Endothelial cell of umbilical vein (primary cell): ENCODE data around the gene CBFA2T3. TPM values are rescaled to one million over a fixed set of nuclear protein-coding genes. Genes with fewer than 3 reads are reported as not detected.

Experiments used
- BruUV-seq: library from RNA; stranded (reverse); fragments of 400-500 nt; replicated peaks from 2 replicates; lab custom pipeline; 2021; lab: Mats Ljungman, UMichigan
- CTCF ChIA-PET: fragments of 300-600, 350-600 bp; sonication (Branson Sonifier 250); formaldehyde crosslinking; loops from one replicate; lab custom pipeline; 2021; ENCODE audit warnings: antibody characterized with exemption, inconsistent platforms; lab: Charles Lee
- POLR2A ChIA-PET: fragments of 300-600, 350-600 bp; sonication (Branson Sonifier 250); formaldehyde crosslinking; loops from one replicate; lab custom pipeline; 2021; ENCODE audit warnings: antibody characterized with exemption, inconsistent platforms; lab: Charles Lee
- DNase-seq: peaks from one replicate; pipeline ENCODE4 v3.0.0-alpha.2; 2011; ENCODE audit warnings: low read depth, low spot score
- FAIRE-seq: peaks from 2 replicates; lab custom pipeline; 2011; peaks lifted over from hg19 to GRCh38; lab: Jason Lieb, UNC
- H2AFZ ChIP-seq: 2 replicates; pipeline ENCODE4 v1.6.0; 2012; ENCODE audit warnings: low read depth, low read length, control low read depth, inconsistent platforms
- H3K27ac ChIP-seq: 2 replicates; pipeline ENCODE4 v1.5.1; 2011; ENCODE audit warnings: low read depth, mild to moderate bottlenecking, control low read depth, low read length, moderate library complexity; ENCODE audit not compliant: insufficient read depth
- H3K27me3 ChIP-seq, 2 experiments: 2 replicates each; pipeline versions ENCODE4 v1.6.0 to v1.6.1; 2011; ENCODE audit warnings: low read length in 2 of 2, mixed read lengths in 1 of 2; ENCODE audit not compliant: control insufficient read depth in 2 of 2, insufficient read depth in 2 of 2
- H3K36me3 ChIP-seq, 2 experiments: 2 replicates in 1 of 2; 3 replicates in 1 of 2; pipeline ENCODE4 v1.5.1; 2011; ENCODE audit warnings: low read length in 2 of 2, mild to moderate bottlenecking in 1 of 2, moderate library complexity in 1 of 2; ENCODE audit not compliant: control insufficient read depth in 2 of 2, insufficient read depth in 2 of 2; ENCODE audit errors: extremely low read depth in 1 of 2
- H3K4me1 ChIP-seq: 3 replicates; pipeline ENCODE4 v1.5.1; 2011; ENCODE audit warnings: mild to moderate bottlenecking, low read length; ENCODE audit not compliant: control insufficient read depth, insufficient read depth; ENCODE audit errors: extremely low read depth
- H3K4me2 ChIP-seq: 2 replicates; pipeline ENCODE4 v1.6.1; 2011; ENCODE audit warnings: low read length, control low read depth, mixed read lengths; ENCODE audit not compliant: insufficient read depth
- H3K4me3 ChIP-seq, 3 experiments: fragments of 200-600 bp in 1 of 3; sonication (generic), shearing (Covaris generic) in 1 of 3; replicated peaks in 1 of 3; 2 replicates each; pipeline ENCODE4 v1.5.1; 2011 to 2016; ENCODE audit warnings: control low read depth in 3 of 3, low read length in 3 of 3, mild to moderate bottlenecking in 2 of 3, inconsistent platforms in 1 of 3, low read depth in 1 of 3, moderate library complexity in 1 of 3; ENCODE audit not compliant: insufficient read depth in 1 of 3
- H3K79me2 ChIP-seq: 2 replicates; pipeline ENCODE4 v1.6.0; 2012; ENCODE audit warnings: low read length, inconsistent platforms; ENCODE audit not compliant: control insufficient read depth, insufficient read depth
- H3K9ac ChIP-seq: replicated peaks from 2 replicates; pipeline ENCODE3; 2011; ENCODE audit warnings: low read length, control low read depth; ENCODE audit not compliant: insufficient read depth; ENCODE audit errors: extremely low read depth
- H3K9me1 ChIP-seq: replicated peaks from 3 replicates; pipeline ENCODE4 v1.6.0; 2011; ENCODE audit warnings: mild to moderate bottlenecking, low read length; ENCODE audit not compliant: control insufficient read depth, insufficient read depth; ENCODE audit errors: extremely low read depth
- H3K9me3 ChIP-seq: replicated peaks from 2 replicates; pipeline ENCODE4 v1.5.1; 2012; ENCODE audit warnings: low read length, inconsistent platforms; ENCODE audit not compliant: control insufficient read depth, insufficient read depth
- H4K20me1 ChIP-seq: replicated peaks from 2 replicates; pipeline ENCODE3; 2011; ENCODE audit warnings: mild to moderate bottlenecking, low read length; ENCODE audit not compliant: control insufficient read depth, insufficient read depth; ENCODE audit errors: extremely low read depth
- CTCF ChIP-seq, 2 donors: IDR thresholded peaks; 1 replicate in 1 of 2; 2 replicates in 1 of 2; pipeline ENCODE4 v1.5.1; 2011; ENCODE audit warnings: low read length in 2 of 2, mild to moderate bottlenecking in 2 of 2, moderate library complexity in 2 of 2, control low read depth in 1 of 2, inconsistent platforms in 1 of 2, low read depth in 1 of 2; ENCODE audit not compliant: insufficient read depth in 1 of 2; ENCODE audit errors: extremely low read depth in 1 of 2
- EZH2 ChIP-seq: IDR thresholded peaks from 2 replicates; pipeline ENCODE4 v1.6.1; 2012; ENCODE audit warnings: borderline replicate concordance, low read depth, mild to moderate bottlenecking, moderate library complexity, low read length, inconsistent platforms; ENCODE audit not compliant: severe bottlenecking
- FOS ChIP-seq: IDR thresholded peaks from 2 replicates; pipeline ENCODE4 v1.6.1; 2011; ENCODE audit warnings: mild to moderate bottlenecking, low read length, moderate library complexity, borderline replicate concordance; ENCODE audit not compliant: insufficient read depth
- GATA2 ChIP-seq: IDR thresholded peaks from 2 replicates; pipeline ENCODE4 v1.7.0; 2011; ENCODE audit warnings: low read depth, mild to moderate bottlenecking, moderate library complexity, mixed read lengths, low read length; ENCODE audit not compliant: insufficient read length, insufficient read depth
- MAX ChIP-seq: IDR thresholded peaks from 2 replicates; pipeline ENCODE4 v1.6.1; 2011; ENCODE audit not compliant: insufficient read depth, insufficient read length
- MYC ChIP-seq: IDR thresholded peaks from one replicate; pipeline ENCODE4 v1.6.1; 2011; ENCODE audit warnings: mild to moderate bottlenecking, low read depth, low read length
- POLR2A ChIP-seq: IDR thresholded peaks from 2 replicates; pipeline ENCODE4 v1.6.1; 2012; ENCODE audit warnings: low read depth, mild to moderate bottlenecking, control low read depth, low read length
- POLR2AphosphoS5 ChIP-seq: IDR thresholded peaks from 2 replicates; pipeline ENCODE4 v1.6.1; 2012; ENCODE audit warnings: low read depth, mild to moderate bottlenecking, control low read depth, low read length, moderate library complexity; ENCODE audit not compliant: insufficient read depth
- dilution Hi-C: fragments of 300-500 bp; cut with MboI; formaldehyde crosslinking; loops from one replicate; pipeline ENCODE4 v1.15.0; 2019; ENCODE audit warnings: low sequenced_read_pairs; ENCODE audit not compliant: extremely low pct_ligation_motif_present
- intact Hi-C: fragments of 100-400 bp; cut with micrococcal nuclease; formaldehyde crosslinking; loops from one replicate; pipeline ENCODE4 v1.10.0; 2022
- polyA plus RNA-seq, 4 experiments: library from polyadenylated mRNA; depleted of rRNA in 3 of 4; stranded (reverse) in 3 of 4; unstranded in 1 of 4; fragments of >200 nt; gene quantifications; 2 replicates each; pipeline versions ENCODE4 v1.2.1 to v1.2.3, GENCODE V29; 2011 to 2012; ENCODE audit warnings: missing spikeins in 1 of 4
- total RNA-seq: library from RNA; stranded (reverse); gene quantifications from 2 replicates; pipeline ENCODE4 v1.2.3, GENCODE V29; 2021

CBFA2T3 gene
- total and polyA plus RNA-seq, 2 donors (not counting 3 experiments of a cell fraction or from before 2014, with no cell fraction given) = not detected

DNA sequence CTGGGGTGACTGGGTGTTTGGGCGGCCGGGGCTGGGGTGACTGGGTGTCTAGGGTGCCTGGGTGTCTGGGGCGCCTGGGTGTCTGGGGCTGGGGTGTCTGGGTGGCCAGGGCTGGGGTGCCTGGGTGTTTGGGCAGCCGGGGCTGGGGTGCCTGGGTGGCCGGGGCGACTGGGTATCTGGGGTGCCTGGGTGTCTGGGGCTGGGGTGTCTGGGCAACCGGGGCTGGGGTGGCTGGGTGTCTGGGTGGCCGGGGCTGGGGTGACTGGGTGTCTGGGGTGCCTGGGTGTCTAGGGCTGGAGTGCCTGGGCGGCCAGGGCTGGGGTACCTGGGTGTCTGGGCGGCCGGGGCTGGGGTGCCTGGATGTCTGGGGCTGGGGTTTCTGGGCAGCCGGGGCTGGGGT is 151.9 kb downstream of the CBFA2T3 start:
- H2AFZ ChIP-seq = no peak overlapping the region
- H4K20me1 ChIP-seq = no peaks in the 10 kb centered on the region
- H3K36me3 ChIP-seq = peaks cover 0 to 3% of the 10 kb centered on the region in 2 experiments
- dilution Hi-C loops (no loop called here), intact Hi-C loops (loop anchor here (2.0 kb wide), 1 partner anchor 20 kb away; no protein-coding TSS in a partner anchor)
- FAIRE-seq (no peak), DNase-seq (no peak)
- no peak overlapping the region for H3K9ac ChIP-seq
- no TSS peak for BruUV-seq
- TF ChIP-seq CTCF (IDR thresholded peaks at IDR 0.05; ENCODE audit: extremely low read depth in 1 of 2, insufficient read depth in 1 of 2, low read depth in 1 of 2, low read length in 2 of 2) (no peak), POLR2AphosphoS5 (no peak), POLR2A (no peak), MYC (no peak), GATA2 (no peak), MAX (no peak), FOS (no peak), EZH2 (no peak)
- H3K4me1 ChIP-seq = no peaks in the 10 kb centered on the region
- CTCF ChIA-PET = no interaction called here
- H3K4me2 ChIP-seq = no peak overlapping the region
- H3K79me2 ChIP-seq = no peaks in the 10 kb centered on the region
- H3K9me3 ChIP-seq = no peaks in the 10 kb centered on the region
- no peak overlapping the region for H3K4me3 ChIP-seq
- H3K9me1 ChIP-seq = no peaks in the 10 kb centered on the region
- H3K27me3 ChIP-seq = no peaks in the 10 kb centered on the region
- H3K27ac ChIP-seq = no peak overlapping the region
- POLR2A ChIA-PET = no interaction called here

Other genes with a start within 250 kb of the CBFA2T3 start
- 306 and 322 TPM in 2 replicates for gene PIEZO1, start 192.0 kb downstream of the CBFA2T3 start, total RNA-seq
- gene PIEZO1, start 192.0 kb downstream of the CBFA2T3 start, polyA plus RNA-seq = 298 and 393 TPM in 2 replicates
- gene CDT1, start 173.4 kb downstream of the CBFA2T3 start, total RNA-seq = 26.5 and 30.6 TPM in 2 replicates
- 15.6 and 19.3 TPM in 2 replicates for gene CDT1, start 173.4 kb downstream of the CBFA2T3 start, polyA plus RNA-seq
- gene APRT, start 165.3 kb downstream of the CBFA2T3 start, total RNA-seq = 148 and 152 TPM in 2 replicates
- gene APRT, start 165.3 kb downstream of the CBFA2T3 start, polyA plus RNA-seq = 143 and 179 TPM in 2 replicates
- gene GALNS, start 120.3 kb downstream of the CBFA2T3 start, total RNA-seq = 32.5 and 40.2 TPM in 2 replicates
- 21.8 and 23.2 TPM in 2 replicates for gene GALNS, start 120.3 kb downstream of the CBFA2T3 start, polyA plus RNA-seq
- gene TRAPPC2L, start 120.1 kb downstream of the CBFA2T3 start, total RNA-seq = 61.9 and 80.0 TPM in 2 replicates
- gene TRAPPC2L, start 120.1 kb downstream of the CBFA2T3 start, polyA plus RNA-seq = 131 and 151 TPM in 2 replicates
- gene PABPN1L, start 110.5 kb downstream of the CBFA2T3 start, total RNA-seq = not detected in 2 replicates
- gene PABPN1L, start 110.5 kb downstream of the CBFA2T3 start, polyA plus RNA-seq = not detected in 2 replicates
- gene ACSF3, start 116.6 kb upstream of the CBFA2T3 start, total RNA-seq = 32.7 and 33.2 TPM in 2 replicates
- gene ACSF3, start 116.6 kb upstream of the CBFA2T3 start, polyA plus RNA-seq = 18.6 and 22.0 TPM in 2 replicates
- not detected in 2 replicates for gene CDH15, start 194.5 kb upstream of the CBFA2T3 start, total RNA-seq
- 0.44 and 0.54 TPM in 2 replicates for gene CDH15, start 194.5 kb upstream of the CBFA2T3 start, polyA plus RNA-seq
- not detected in 2 replicates for gene SLC22A31, start 223.3 kb upstream of the CBFA2T3 start, total RNA-seq
- gene SLC22A31, start 223.3 kb upstream of the CBFA2T3 start, polyA plus RNA-seq = 0.75 and 1.0 TPM in 2 replicates
- gene ZNF778, start 240.5 kb upstream of the CBFA2T3 start, total RNA-seq = 7.1 and 10.9 TPM in 2 replicates
- 3.8 and 4.8 TPM in 2 replicates for gene ZNF778, start 240.5 kb upstream of the CBFA2T3 start, polyA plus RNA-seq